Neutrophil (primary cell): ENCODE measurements around the gene GTPBP3.

Experiments used
- H3K27ac ChIP-seq: fragments of 200-600 bp; sonication (generic); 2 replicates; pipeline ENCODE4 v1.5.1; 2016; ENCODE audit warnings: mild to moderate bottlenecking, moderate library complexity
- H3K27me3 ChIP-seq: fragments of 200-600 bp; sonication (generic); 2 replicates; pipeline ENCODE4 v1.6.0; 2016; ENCODE audit warnings: mild to moderate bottlenecking
- H3K36me3 ChIP-seq: fragments of 200-600 bp; sonication (generic); 2 replicates; pipeline ENCODE4 v1.5.1; 2017
- H3K4me1 ChIP-seq, 2 experiments: fragments of 200-600 bp in 1 of 2; sonication (generic) in 1 of 2; 1 replicate in 1 of 2; 2 replicates in 1 of 2; pipeline versions ENCODE4 v1.5.1 to v1.6.1; 2013 to 2016; ENCODE audit warnings: low read depth in 1 of 2, low read length in 1 of 2, mild to moderate bottlenecking in 1 of 2, moderate library complexity in 1 of 2; ENCODE audit not compliant: control insufficient read depth in 1 of 2, insufficient read depth in 1 of 2
- H3K4me3 ChIP-seq, 2 experiments: fragments of 200-600 bp in 1 of 2; sonication (generic) in 1 of 2; 1 replicate in 1 of 2; 2 replicates in 1 of 2; pipeline ENCODE4 v1.5.1; 2013 to 2016; ENCODE audit warnings: low read depth in 1 of 2, low read length in 1 of 2, mild to moderate bottlenecking in 1 of 2, moderate library complexity in 1 of 2
- H3K9me3 ChIP-seq: fragments of 200-600 bp; sonication (generic); 2 replicates; pipeline ENCODE4 v1.5.1; 2016
- TF ChIP-seq, protein P1 (sequence below): fragments of 200-600 bp; sonication (generic); IDR thresholded peaks from 2 replicates; pipeline ENCODE4 v1.5.1; 2016; ENCODE audit warnings: antibody characterized with exemption

The GTPBP3 gene

GRCh38 chr19:17331045-17331558 is 6.3 kb upstream of the GTPBP3 start:
- no peak overlapping the region for H3K27ac ChIP-seq
- no peak overlapping the region for H3K4me3 ChIP-seq
- H3K27me3 ChIP-seq, result peaks cover 87% of the 10 kb centered on the region
- peaks cover 33 to 38% of the 10 kb centered on the region in 2 experiments for H3K4me1 ChIP-seq
- TF ChIP-seq, protein P1, sequence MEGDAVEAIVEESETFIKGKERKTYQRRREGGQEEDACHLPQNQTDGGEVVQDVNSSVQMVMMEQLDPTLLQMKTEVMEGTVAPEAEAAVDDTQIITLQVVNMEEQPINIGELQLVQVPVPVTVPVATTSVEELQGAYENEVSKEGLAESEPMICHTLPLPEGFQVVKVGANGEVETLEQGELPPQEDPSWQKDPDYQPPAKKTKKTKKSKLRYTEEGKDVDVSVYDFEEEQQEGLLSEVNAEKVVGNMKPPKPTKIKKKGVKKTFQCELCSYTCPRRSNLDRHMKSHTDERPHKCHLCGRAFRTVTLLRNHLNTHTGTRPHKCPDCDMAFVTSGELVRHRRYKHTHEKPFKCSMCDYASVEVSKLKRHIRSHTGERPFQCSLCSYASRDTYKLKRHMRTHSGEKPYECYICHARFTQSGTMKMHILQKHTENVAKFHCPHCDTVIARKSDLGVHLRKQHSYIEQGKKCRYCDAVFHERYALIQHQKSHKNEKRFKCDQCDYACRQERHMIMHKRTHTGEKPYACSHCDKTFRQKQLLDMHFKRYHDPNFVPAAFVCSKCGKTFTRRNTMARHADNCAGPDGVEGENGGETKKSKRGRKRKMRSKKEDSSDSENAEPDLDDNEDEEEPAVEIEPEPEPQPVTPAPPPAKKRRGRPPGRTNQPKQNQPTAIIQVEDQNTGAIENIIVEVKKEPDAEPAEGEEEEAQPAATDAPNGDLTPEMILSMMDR, result no peak
- H3K9me3 ChIP-seq, result no peaks in the 10 kb centered on the region
- no peaks in the 10 kb centered on the region for H3K36me3 ChIP-seq

DNA sequence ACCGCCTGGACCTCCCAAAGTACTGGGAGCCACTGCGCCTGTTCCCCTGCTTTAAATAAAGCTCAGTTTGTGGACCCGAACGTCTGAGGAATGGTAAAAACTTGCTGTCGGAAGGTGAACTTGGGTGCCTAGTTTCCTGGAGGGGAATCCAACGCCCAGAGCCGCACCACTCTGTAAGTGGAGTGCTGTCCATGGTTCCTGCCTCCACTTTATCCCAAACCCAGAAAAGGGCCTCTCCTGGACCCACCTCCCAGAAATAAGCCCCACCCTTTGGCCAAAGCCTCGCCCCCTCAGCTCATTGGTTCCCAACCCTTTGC is 5.0 kb upstream of the GTPBP3 start:
- Histone ChIP-seq H3K36me3 (no peaks in the 10 kb centered on the region), H3K9me3 (no peaks in the 10 kb centered on the region), H3K4me1 (peaks cover 45 to 48% of the 10 kb centered on the region in 2 experiments), H3K27me3 (peaks cover 76% of the 10 kb centered on the region), H3K4me3 (no peak overlapping the region), H3K27ac (no peak overlapping the region)
- TF ChIP-seq, protein P1, result no peak

- TF ChIP-seq, protein P1, result no peak
- Histone ChIP-seq H3K4me1 (peaks cover 51 to 52% of the 10 kb centered on the region in 2 experiments), H3K4me3 (no peak overlapping the region), H3K9me3 (no peaks in the 10 kb centered on the region), H3K27me3 (peaks cover 76% of the 10 kb centered on the region), H3K27ac (no peak overlapping the region), H3K36me3 (no peaks in the 10 kb centered on the region)
These were observed 4.4 kb upstream of the GTPBP3 start for GRCh38 chr19:17332677-17333581.

- TF ChIP-seq, protein P1, result no peak
- no peak overlapping the region for H3K27ac ChIP-seq
- peaks cover 69% of the 10 kb centered on the region for H3K27me3 ChIP-seq
- H3K4me3 ChIP-seq, result peak overlapping the region; percentile 63 to 70
- H3K4me1 ChIP-seq, result peaks cover 47 to 51% of the 10 kb centered on the region in 2 experiments
- H3K36me3 ChIP-seq, result no peaks in the 10 kb centered on the region
- H3K9me3 ChIP-seq, result no peaks in the 10 kb centered on the region
These were observed 3.5 kb upstream of the GTPBP3 start for GRCh38 chr19:17333611-17334413.

DNA sequence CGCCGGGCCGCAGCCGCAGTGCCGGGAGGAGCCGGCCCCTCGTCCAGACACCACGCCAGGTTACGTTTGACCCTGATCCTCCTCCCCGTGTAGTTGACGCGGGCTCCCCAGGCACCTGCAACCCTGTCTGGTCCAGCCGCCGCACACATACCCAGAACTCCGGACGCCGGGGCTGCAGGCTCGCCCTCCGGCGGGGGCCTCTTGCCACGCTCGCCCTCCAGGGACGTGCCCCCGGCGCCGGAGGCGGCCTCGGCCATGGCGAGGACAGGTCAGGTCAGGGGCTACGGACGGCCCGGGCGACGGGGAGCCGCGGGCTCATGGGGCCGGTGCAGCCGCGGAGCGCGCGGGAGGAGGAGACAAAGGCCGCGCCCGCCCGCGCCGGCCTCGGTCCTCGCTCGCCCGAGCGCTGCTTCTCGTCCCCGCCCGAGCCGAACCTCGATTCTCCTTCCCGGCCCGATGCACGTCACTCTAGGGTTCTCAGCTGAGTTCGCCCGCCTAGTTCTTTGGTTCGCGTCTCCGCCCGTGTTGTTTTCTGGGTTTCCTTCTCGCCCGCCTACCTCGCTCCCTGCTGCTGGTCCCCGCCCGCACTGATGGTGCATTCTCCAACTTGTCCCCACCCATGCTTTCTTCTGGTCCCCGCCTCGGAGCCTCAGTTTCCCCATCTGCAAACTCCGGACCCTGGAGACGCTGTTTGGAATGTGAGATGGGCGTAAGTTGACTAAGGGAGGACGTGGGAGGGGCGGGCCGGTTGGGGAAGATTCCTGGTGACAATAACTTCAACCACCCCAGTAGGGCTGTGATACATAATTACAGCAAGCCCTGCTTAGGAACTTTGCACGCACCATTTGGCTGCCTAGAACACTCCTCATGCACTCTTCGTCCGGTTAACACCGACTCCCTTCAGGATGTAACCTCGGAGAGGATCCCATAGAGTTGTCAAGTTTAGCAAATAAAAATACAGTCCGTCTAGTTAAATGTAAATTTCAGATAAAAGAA is 2.6 kb upstream of the GTPBP3 start, which contains the start of gene ANO8:
ANO8 (minus strand) TSS at position 442 of the 996 bp plus-strand sequence; CDS start at position 257, 185 bp downstream.
- Histone ChIP-seq H3K27ac (peak within 1 kb of the TSS; percentile 10), H3K4me3 (peak within 1 kb of the TSS; percentile 63 to 70), H3K4me1 (peaks cover 39 to 44% of the 10 kb centered on the region in 2 experiments), H3K9me3 (no peaks in the 10 kb centered on the region), H3K36me3 (no peaks in the 10 kb centered on the region), H3K27me3 (peaks cover 60% of the 10 kb centered on the region)
- TF ChIP-seq, protein P1, result no peak
